GM23338 (cell line): ENCODE results near the gene SPRY4. TPM values are rescaled to one million over a fixed set of nuclear protein-coding genes. Genes with fewer than 3 reads are reported as not detected.

Source experiments
- ATAC-seq: fragments of 200-7000 bp; cut with Tn5 transposase; 3 replicates; pipeline ENCODE4 v1.9.1; 2020
- DNase-seq: peaks from one replicate; pipeline ENCODE4 v3.0.0-alpha.2; 2015; ENCODE audit warnings: low spot score
- H2AFZ ChIP-seq: fragments of 200-600 bp; sonication (generic); 2 replicates; pipeline ENCODE4 v1.8.0; 2016; ENCODE audit warnings: antibody characterized with exemption, mild to moderate bottlenecking, moderate library complexity
- H3F3A ChIP-seq: fragments of 200-600 bp; sonication (generic); replicated peaks from 2 replicates; pipeline ENCODE4 v1.8.0; 2017; ENCODE audit warnings: antibody characterized with exemption, mixed run types, low read depth
- H3K27ac ChIP-seq: fragments of 200-600 bp; sonication (generic); 2 replicates; pipeline ENCODE4 v1.6.1; 2016; ENCODE audit warnings: low read depth
- H3K27me3 ChIP-seq: fragments of 200-600 bp; sonication (generic); 2 replicates; pipeline ENCODE4 v1.8.0; 2016; ENCODE audit warnings: mild to moderate bottlenecking, mixed run types, moderate library complexity; ENCODE audit not compliant: insufficient read depth
- H3K36me3 ChIP-seq: fragments of 200-600 bp; sonication (generic); 2 replicates; pipeline ENCODE4 v1.8.0; 2016; ENCODE audit warnings: mild to moderate bottlenecking; ENCODE audit not compliant: insufficient read depth
- H3K4me1 ChIP-seq: fragments of 200-600 bp; sonication (generic); 2 replicates; pipeline ENCODE4 v1.8.0; 2016; ENCODE audit warnings: mild to moderate bottlenecking, moderate library complexity; ENCODE audit not compliant: insufficient read depth
- H3K4me2 ChIP-seq: fragments of 200-600 bp; sonication (generic); 2 replicates; pipeline ENCODE4 v1.7.1; 2017; ENCODE audit warnings: mixed run types
- H3K4me3 ChIP-seq: fragments of 200-600 bp; sonication (generic); 2 replicates; pipeline ENCODE4 v1.6.1; 2016; ENCODE audit warnings: mixed run types
- H3K79me2 ChIP-seq: fragments of 200-600 bp; sonication (generic); replicated peaks from 2 replicates; pipeline ENCODE4 v1.8.0; 2017; ENCODE audit warnings: mild to moderate bottlenecking; ENCODE audit not compliant: insufficient read depth
- H3K9me2 ChIP-seq: fragments of 200-600 bp; sonication (generic); 2 replicates; pipeline ENCODE4 v1.8.0; 2017; ENCODE audit not compliant: insufficient read depth
- H4K20me1 ChIP-seq: fragments of 200-600 bp; sonication (generic); replicated peaks from 2 replicates; pipeline ENCODE4 v1.8.0; 2017; ENCODE audit warnings: mild to moderate bottlenecking; ENCODE audit not compliant: insufficient read depth
- H3K27ac Mint-ChIP-seq: 2 replicates; pipeline ENCODE4 v1.8.0; 2020; ENCODE audit warnings: inconsistent platforms, mild to moderate bottlenecking, moderate library complexity, mixed read lengths
- H3K27me3 Mint-ChIP-seq: 3 replicates; pipeline ENCODE4 v1.8.0; 2022; ENCODE audit warnings: low read depth, mild to moderate bottlenecking, moderate library complexity, mixed read lengths, inconsistent platforms; ENCODE audit not compliant: insufficient read depth, poor library complexity
- H3K36me3 Mint-ChIP-seq: 3 replicates; pipeline ENCODE4 v1.8.0; 2021; ENCODE audit warnings: low read depth, mild to moderate bottlenecking, inconsistent platforms, moderate library complexity, mixed read lengths
- H3K4me1 Mint-ChIP-seq: 3 replicates; pipeline ENCODE4 v1.8.0; 2020; ENCODE audit warnings: mild to moderate bottlenecking, inconsistent platforms, mixed read lengths
- H3K4me3 Mint-ChIP-seq: 3 replicates; pipeline ENCODE4 v1.8.0; 2021; ENCODE audit warnings: moderate library complexity, mild to moderate bottlenecking, inconsistent platforms, mixed read lengths
- H3K9me3 Mint-ChIP-seq: 3 replicates; pipeline ENCODE4 v1.8.0; 2020; ENCODE audit warnings: moderate library complexity, mild to moderate bottlenecking, inconsistent platforms, mixed read lengths
- CREB1 ChIP-seq: fragments of 250-450 bp; sonication (Bioruptor Pico); IDR thresholded peaks from 2 replicates; pipeline ENCODE4 v1.5.0; 2020; ENCODE audit warnings: low read depth, mild to moderate bottlenecking, moderate library complexity
- ETS1 ChIP-seq: IDR thresholded peaks from 2 replicates; pipeline ENCODE4 v1.6.1; 2016; ENCODE audit warnings: antibody characterized with exemption
- EZH2 ChIP-seq: fragments of 200-600 bp; sonication (generic); IDR thresholded peaks from one replicate; pipeline ENCODE4 v1.8.0; 2017; ENCODE audit warnings: antibody characterized with exemption, mild to moderate bottlenecking, low read depth; ENCODE audit not compliant: unreplicated experiment
- EZH2phosphoT487 ChIP-seq: fragments of 200-600 bp; sonication (generic); IDR thresholded peaks from one replicate; pipeline ENCODE4 v1.8.1; 2018; ENCODE audit warnings: antibody characterized with exemption; ENCODE audit not compliant: unreplicated experiment
- JUNB ChIP-seq: IDR thresholded peaks from one replicate; pipeline ENCODE4 v1.6.1; 2016; ENCODE audit warnings: antibody characterized with exemption; ENCODE audit not compliant: unreplicated experiment
- NANOG ChIP-seq: IDR thresholded peaks from 2 replicates; pipeline ENCODE4 v1.6.1; 2016; ENCODE audit warnings: antibody characterized with exemption, borderline replicate concordance
- POLR2AphosphoS5 ChIP-seq: IDR thresholded peaks from 2 replicates; pipeline ENCODE4 v1.6.1; 2016; ENCODE audit warnings: antibody characterized with exemption, low read depth
- STAT1 ChIP-seq: IDR thresholded peaks from one replicate; pipeline ENCODE4 v1.6.1; 2016; ENCODE audit warnings: antibody characterized with exemption; ENCODE audit not compliant: unreplicated experiment
- ZNF114 ChIP-seq: fragments of 250-450 bp; sonication (Bioruptor Pico); IDR thresholded peaks from 2 replicates; pipeline ENCODE4 v1.5.0; 2020; ENCODE audit warnings: mild to moderate bottlenecking, moderate library complexity
- ZNF331 ChIP-seq: fragments of 250-450 bp; sonication (Bioruptor Pico); IDR thresholded peaks from 2 replicates; pipeline ENCODE4 v1.5.0; 2020; ENCODE audit warnings: low read depth, mild to moderate bottlenecking, moderate library complexity
- ZNF462 ChIP-seq: fragments of 250-450 bp; sonication (Bioruptor Pico); IDR thresholded peaks from 2 replicates; pipeline ENCODE4 v1.5.0; 2020; ENCODE audit warnings: mild to moderate bottlenecking, moderate library complexity
- polyA plus RNA-seq: library from polyadenylated mRNA; unstranded; fragments of >200 nt; fragmentation: Nextera tagmentation; extraction: Ambion mirVana; gene quantifications from 2 replicates; pipeline ENCODE4 v1.2.1, GENCODE V29; 2016
- total RNA-seq: library from RNA; depleted of rRNA; stranded (reverse); fragments of >200 nt; shearing (Covaris generic); gene quantifications from 2 replicates; pipeline ENCODE4 v1.2.3, GENCODE V29; 2014
- TF ChIP-seq, protein P1 (sequence below), 2 experiments: fragments of 200-600 bp in 1 of 2; sonication (generic) in 1 of 2; conservative IDR thresholded peaks; 2 replicates each; pipeline versions ENCODE4 v1.5.1 to v1.6.1; 2016 to 2017; ENCODE audit warnings: antibody characterized with exemption in 2 of 2, low read depth in 2 of 2, mild to moderate bottlenecking in 2 of 2, moderate library complexity in 1 of 2
- TF ChIP-seq, protein P2 (sequence below): IDR thresholded peaks from one replicate; pipeline ENCODE4 v1.6.1; 2018; ENCODE audit warnings: antibody characterized with exemption; ENCODE audit not compliant: unreplicated experiment

The SPRY4 gene
- total and polyA plus RNA-seq, 2 experiments from 2014 or later: 70.6 to 240 TPM

DNA sequence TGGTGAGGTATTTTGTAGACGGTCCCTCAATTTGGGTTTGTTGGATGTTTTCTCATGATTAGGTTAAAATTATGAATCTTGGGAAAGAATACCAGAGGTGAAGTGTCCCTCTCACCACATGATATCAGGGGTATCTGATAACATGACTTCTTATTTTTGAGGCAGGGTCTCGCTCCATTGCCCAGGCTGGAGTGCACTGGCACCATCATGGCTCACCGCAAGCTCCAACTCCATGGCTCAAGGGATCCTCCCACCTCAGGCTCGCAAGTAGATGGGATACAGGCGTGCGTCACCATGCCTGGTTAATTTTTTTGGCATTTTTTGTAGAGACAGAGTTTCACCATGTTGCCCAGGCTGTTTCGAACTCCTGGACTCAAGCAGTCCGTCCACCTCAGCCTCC, 24.1 kb downstream of the SPRY4 start:
- no peak overlapping the region for H3K4me3 Mint-ChIP-seq
- H3K27ac Mint-ChIP-seq: no peak overlapping the region
- peaks cover 24% of the 10 kb centered on the region for H3K36me3 Mint-ChIP-seq
- DNase-seq (no peak), ATAC-seq (no peak)
- Histone ChIP-seq H4K20me1 (peaks cover 10% of the 10 kb centered on the region; the same call in 1 of the 2 replicates), H3K36me3 (no peaks in the 10 kb centered on the region; the same call in 1 of the 2 replicates), H3K4me1 (peaks cover 42% of the 10 kb centered on the region), H3K4me2 (no peak overlapping the region), H3K9me2 (no peaks in the 10 kb centered on the region), H3F3A (peaks cover 46% of the 10 kb centered on the region), H3K27me3 (no peaks in the 10 kb centered on the region), H3K27ac (0 out of 2 replicates have a peak overlapping the region, but pooled peaks have one; percentile 19), H3K4me3 (no peak overlapping the region), H2AFZ (no peak overlapping the region), H3K79me2 (peaks cover 89% of the 10 kb centered on the region)
- H3K27me3 Mint-ChIP-seq: peaks cover 9% of the 10 kb centered on the region
- peaks cover 49% of the 10 kb centered on the region for H3K4me1 Mint-ChIP-seq
- no peak for TF ChIP-seq ZNF331 (CRISPR knock-in tag)
- TF ChIP-seq CREB1: no peak
- TF ChIP-seq, protein P1, sequence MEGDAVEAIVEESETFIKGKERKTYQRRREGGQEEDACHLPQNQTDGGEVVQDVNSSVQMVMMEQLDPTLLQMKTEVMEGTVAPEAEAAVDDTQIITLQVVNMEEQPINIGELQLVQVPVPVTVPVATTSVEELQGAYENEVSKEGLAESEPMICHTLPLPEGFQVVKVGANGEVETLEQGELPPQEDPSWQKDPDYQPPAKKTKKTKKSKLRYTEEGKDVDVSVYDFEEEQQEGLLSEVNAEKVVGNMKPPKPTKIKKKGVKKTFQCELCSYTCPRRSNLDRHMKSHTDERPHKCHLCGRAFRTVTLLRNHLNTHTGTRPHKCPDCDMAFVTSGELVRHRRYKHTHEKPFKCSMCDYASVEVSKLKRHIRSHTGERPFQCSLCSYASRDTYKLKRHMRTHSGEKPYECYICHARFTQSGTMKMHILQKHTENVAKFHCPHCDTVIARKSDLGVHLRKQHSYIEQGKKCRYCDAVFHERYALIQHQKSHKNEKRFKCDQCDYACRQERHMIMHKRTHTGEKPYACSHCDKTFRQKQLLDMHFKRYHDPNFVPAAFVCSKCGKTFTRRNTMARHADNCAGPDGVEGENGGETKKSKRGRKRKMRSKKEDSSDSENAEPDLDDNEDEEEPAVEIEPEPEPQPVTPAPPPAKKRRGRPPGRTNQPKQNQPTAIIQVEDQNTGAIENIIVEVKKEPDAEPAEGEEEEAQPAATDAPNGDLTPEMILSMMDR (conservative IDR thresholded peaks at IDR 0.05; ENCODE audit: low read depth in 2 of 2): no peak
- TF ChIP-seq EZH2: no peak
- no peak for TF ChIP-seq ZNF114
- no peak for TF ChIP-seq ETS1
- TF ChIP-seq JUNB: no peak
- TF ChIP-seq ZNF462: no peak
- no peak for TF ChIP-seq NANOG
- TF ChIP-seq, protein P2, sequence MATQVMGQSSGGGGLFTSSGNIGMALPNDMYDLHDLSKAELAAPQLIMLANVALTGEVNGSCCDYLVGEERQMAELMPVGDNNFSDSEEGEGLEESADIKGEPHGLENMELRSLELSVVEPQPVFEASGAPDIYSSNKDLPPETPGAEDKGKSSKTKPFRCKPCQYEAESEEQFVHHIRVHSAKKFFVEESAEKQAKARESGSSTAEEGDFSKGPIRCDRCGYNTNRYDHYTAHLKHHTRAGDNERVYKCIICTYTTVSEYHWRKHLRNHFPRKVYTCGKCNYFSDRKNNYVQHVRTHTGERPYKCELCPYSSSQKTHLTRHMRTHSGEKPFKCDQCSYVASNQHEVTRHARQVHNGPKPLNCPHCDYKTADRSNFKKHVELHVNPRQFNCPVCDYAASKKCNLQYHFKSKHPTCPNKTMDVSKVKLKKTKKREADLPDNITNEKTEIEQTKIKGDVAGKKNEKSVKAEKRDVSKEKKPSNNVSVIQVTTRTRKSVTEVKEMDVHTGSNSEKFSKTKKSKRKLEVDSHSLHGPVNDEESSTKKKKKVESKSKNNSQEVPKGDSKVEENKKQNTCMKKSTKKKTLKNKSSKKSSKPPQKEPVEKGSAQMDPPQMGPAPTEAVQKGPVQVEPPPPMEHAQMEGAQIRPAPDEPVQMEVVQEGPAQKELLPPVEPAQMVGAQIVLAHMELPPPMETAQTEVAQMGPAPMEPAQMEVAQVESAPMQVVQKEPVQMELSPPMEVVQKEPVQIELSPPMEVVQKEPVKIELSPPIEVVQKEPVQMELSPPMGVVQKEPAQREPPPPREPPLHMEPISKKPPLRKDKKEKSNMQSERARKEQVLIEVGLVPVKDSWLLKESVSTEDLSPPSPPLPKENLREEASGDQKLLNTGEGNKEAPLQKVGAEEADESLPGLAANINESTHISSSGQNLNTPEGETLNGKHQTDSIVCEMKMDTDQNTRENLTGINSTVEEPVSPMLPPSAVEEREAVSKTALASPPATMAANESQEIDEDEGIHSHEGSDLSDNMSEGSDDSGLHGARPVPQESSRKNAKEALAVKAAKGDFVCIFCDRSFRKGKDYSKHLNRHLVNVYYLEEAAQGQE: no peak
- no peak for TF ChIP-seq POLR2AphosphoS5
- no peak for TF ChIP-seq STAT1
- TF ChIP-seq EZH2phosphoT487: no peak
- no peaks in the 10 kb centered on the region; the same call in 1 of the 3 replicates for H3K9me3 Mint-ChIP-seq
